COR-L47 (cell line): ENCODE results near the gene CCDC138.

Source experiments
- DNase-seq: peaks from one replicate; lab custom pipeline; 2025; lab: John Stamatoyannopoulos, UW

CCDC138 gene

GRCh38 chr2:108918941-108919341 lies 132.4 kb downstream of the CCDC138 start:
- no peak for DNase-seq

GRCh38 chr2:108919571-108920373 lies 133.2 kb downstream of the CCDC138 start:
- no peak for DNase-seq

- no peak for DNase-seq
Observed at GRCh38 chr2:108920686-108921085, 134.1 kb downstream of the CCDC138 start.

- DNase-seq: no peak
Observed at GRCh38 chr2:108921096-108922030, 134.8 kb downstream of the CCDC138 start.

GRCh38 chr2:108922141-108922915 lies 135.8 kb downstream of the CCDC138 start:
- DNase-seq: no peak

GRCh38 chr2:108923019-108923700 lies 136.6 kb downstream of the CCDC138 start:
- DNase-seq: no peak

- no peak for DNase-seq
Observed at GRCh38 chr2:108923736-108924579, 137.4 kb downstream of the CCDC138 start.

- peak; percentile 67 for DNase-seq
Observed at GRCh38 chr2:108924580-108925251, 138.1 kb downstream of the CCDC138 start.

GRCh38 chr2:108925286-108925685 lies 138.7 kb downstream of the CCDC138 start:
- DNase-seq: no peak

GRCh38 chr2:108925735-108926134 lies 139.2 kb downstream of the CCDC138 start:
- DNase-seq: no peak
